Liver (tissue), 9 donors: Measurements from ENCODE around the gene ZNF653. TPM values are rescaled to one million over a fixed set of nuclear protein-coding genes. Genes with fewer than 3 reads are reported as not detected.
"Not testable (repeated sequence)": the region's sequence is repeated elsewhere in the genome, so short reads cannot be mapped to it uniquely, and the experiment has no call there.

Experiments
- DNase-seq: peaks from one replicate; pipeline ENCODE4 v3.0.0-alpha.2; 2017; ENCODE audit warnings: low spot score
- H3K27ac ChIP-seq, 2 donors: one replicate each; pipeline ENCODE4 v1.7.0; 2013; ENCODE audit warnings: inconsistent platforms in 2 of 2, low read length in 2 of 2, control low read depth in 1 of 2, low read depth in 1 of 2, mild to moderate bottlenecking in 1 of 2
- H3K27me3 ChIP-seq, 4 donors: one replicate each; pipeline versions ENCODE4 v1.6.1 to v1.7.0; 2013; ENCODE audit warnings: low read length in 3 of 4, inconsistent platforms in 1 of 4, mild to moderate bottlenecking in 1 of 4, moderate library complexity in 1 of 4; ENCODE audit not compliant: control insufficient read depth in 4 of 4, insufficient read depth in 4 of 4
- H3K36me3 ChIP-seq, 4 donors: one replicate each; pipeline versions ENCODE4 v1.6.1 to v1.7.0; 2013; ENCODE audit warnings: low read length in 3 of 4, mild to moderate bottlenecking in 3 of 4, low read depth in 1 of 4, moderate library complexity in 1 of 4; ENCODE audit not compliant: control insufficient read depth in 4 of 4, insufficient read depth in 3 of 4
- H3K4me1 ChIP-seq, 4 donors: one replicate each; pipeline versions ENCODE4 v1.6.1 to v1.7.0; 2013; ENCODE audit warnings: low read length in 3 of 4, mild to moderate bottlenecking in 3 of 4, moderate library complexity in 1 of 4; ENCODE audit not compliant: control insufficient read depth in 4 of 4, insufficient read depth in 4 of 4
- H3K4me3 ChIP-seq, 3 donors: one replicate each; pipeline versions ENCODE4 v1.6.1 to v1.7.0; 2013; ENCODE audit warnings: low read length in 3 of 3, control low read depth in 1 of 3, low read depth in 1 of 3, mild to moderate bottlenecking in 1 of 3
- H3K9ac ChIP-seq, 2 donors: one replicate each; pipeline ENCODE4 v1.7.0; 2013; ENCODE audit warnings: low read length in 2 of 2, mild to moderate bottlenecking in 2 of 2, moderate library complexity in 2 of 2, control low read depth in 1 of 2, low read depth in 1 of 2
- H3K9me3 ChIP-seq, 4 donors: one replicate each; pipeline versions ENCODE4 v1.6.1 to v1.7.0; 2013; ENCODE audit warnings: low read length in 3 of 4; ENCODE audit not compliant: control insufficient read depth in 4 of 4
- CTCF ChIP-seq: fragments of 150-350 bp; IDR thresholded peaks from 2 replicates; pipeline ENCODE4 v1.5.1; 2017; ENCODE audit warnings: improper control_type of control experiment, low read depth, low read length; ENCODE audit not compliant: missing input control
- FOXA2 ChIP-seq: IDR thresholded peaks from 2 replicates; pipeline ENCODE4 v1.6.1; 2016; ENCODE audit warnings: antibody characterized with exemption
- GABPA ChIP-seq, 2 donors: IDR thresholded peaks in 1 of 2; conservative IDR thresholded peaks in 1 of 2; 2 replicates each; pipeline ENCODE4 v1.6.1; 2016; ENCODE audit warnings: antibody characterized with exemption in 2 of 2, mild to moderate bottlenecking in 1 of 2, moderate library complexity in 1 of 2
- HNF4A ChIP-seq, 2 donors: conservative IDR thresholded peaks; 2 replicates each; pipeline ENCODE4 v1.6.1; 2016; ENCODE audit warnings: antibody characterized with exemption in 2 of 2, mild to moderate bottlenecking in 2 of 2
- HNF4G ChIP-seq: IDR thresholded peaks from 2 replicates; pipeline ENCODE4 v1.6.1; 2016; ENCODE audit warnings: antibody characterized with exemption
- JUND ChIP-seq, 2 donors: IDR thresholded peaks; 2 replicates each; pipeline ENCODE4 v1.6.1; 2016; ENCODE audit warnings: antibody characterized with exemption in 2 of 2
- RAD21 ChIP-seq, 2 donors: IDR thresholded peaks; 2 replicates each; pipeline ENCODE4 v1.6.1; 2016; ENCODE audit warnings: antibody characterized with exemption in 2 of 2, mild to moderate bottlenecking in 2 of 2
- YY1 ChIP-seq: IDR thresholded peaks from 2 replicates; pipeline ENCODE4 v1.6.1; 2016; ENCODE audit warnings: antibody characterized with exemption, mild to moderate bottlenecking
- WGBS: extraction: QIAGEN DNeasy Blood & Tissue Kit; methylation state at CpG from one replicate; pipeline ENCODE4 v1.1.7; 2013; 5-methylcytosine and 5-hydroxymethylcytosine counted together
- polyA plus RNA-seq, 2 donors: library from polyadenylated mRNA; stranded (reverse) in 1 of 2; unstranded in 1 of 2; fragments of 200-250 nt in 1 of 2; fragments of >200 nt in 1 of 2; fragmentation: Nextera tagmentation in 1 of 2; extraction: Ambion mirVana in 1 of 2; gene quantifications; one replicate each; pipeline versions ENCODE4 v1.2.1 to v1.2.3, GENCODE V29; 2013 to 2015
- total RNA-seq, 2 donors: library from RNA; depleted of rRNA; stranded (reverse); fragments of >200 nt; gene quantifications; one replicate each; pipeline ENCODE4 v1.2.3, GENCODE V29; 2014
- donor health status: healthy.
- donor health status: healthy.
- donor health status: healthy.
- donor health status: healthy.
- donor health status: healthy.

The ZNF653 gene
- total and polyA plus RNA-seq, 4 donors: 1.3 to 4.6 (median 3.1) TPM

DNA sequence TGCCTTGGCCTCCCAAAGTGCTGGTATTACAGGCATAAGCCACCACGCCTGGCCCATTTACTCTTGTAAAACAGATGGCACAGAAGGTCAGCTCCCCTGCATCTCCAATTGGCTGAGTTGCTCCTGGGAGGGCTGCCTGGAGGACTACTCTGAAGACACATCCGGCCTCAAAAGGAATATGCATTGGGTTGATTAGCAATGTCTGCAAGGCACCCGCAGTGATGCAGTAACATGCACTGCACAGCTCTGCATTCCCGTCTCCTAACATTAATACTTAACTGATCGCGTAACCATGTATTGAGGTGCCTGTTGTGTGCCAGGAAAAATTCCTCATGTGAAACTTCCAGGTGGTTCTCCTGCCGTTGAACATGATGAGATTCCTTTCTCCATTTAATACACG is 29.8 kb downstream of the ZNF653 start:
- H3K4me1 ChIP-seq: peaks cover 0 to 8% (median 2%) of the 10 kb centered on the region in 4 donors
- no peak for DNase-seq
- H3K27me3 ChIP-seq: no peaks in the 10 kb centered on the region
- H3K9ac ChIP-seq: no peak overlapping the region
- TF ChIP-seq GABPA (IDR thresholded peaks at IDR 0.05 in 1 of 2, conservative IDR thresholded peaks at IDR 0.05 in 1 of 2): no peak
- TF ChIP-seq RAD21 (IDR thresholded peaks at IDR 0.05): no peak
- no peak for TF ChIP-seq YY1
- no peak for TF ChIP-seq CTCF
- TF ChIP-seq HNF4A (conservative IDR thresholded peaks at IDR 0.05): no peak
- no peaks in the 10 kb centered on the region for H3K9me3 ChIP-seq
- H3K4me3 ChIP-seq: no peak overlapping the region
- 82% methylated on average over 8 of the region's 8 CpGs for WGBS
- no peak overlapping the region for H3K27ac ChIP-seq
- no peaks in the 10 kb centered on the region for H3K36me3 ChIP-seq

- H3K4me1 ChIP-seq, H3K36me3 ChIP-seq, H3K9ac ChIP-seq, H3K4me3 ChIP-seq, H3K27ac ChIP-seq, DNase-seq, H3K9me3 ChIP-seq, H3K27me3 ChIP-seq: not testable (repeated sequence)
- 91% methylated on average over 3 of the region's 3 CpGs for WGBS
These were observed 30.3 kb downstream of the ZNF653 start for GRCh38 chr19:11475343-11475742.

GRCh38 chr19:11473725-11474124 is 31.9 kb downstream of the ZNF653 start:
- TF ChIP-seq FOXA2 (no peak), JUND (IDR thresholded peaks at IDR 0.05) (no peak), HNF4G (no peak)
- no peaks in the 10 kb centered on the region for H3K27me3 ChIP-seq

DNA sequence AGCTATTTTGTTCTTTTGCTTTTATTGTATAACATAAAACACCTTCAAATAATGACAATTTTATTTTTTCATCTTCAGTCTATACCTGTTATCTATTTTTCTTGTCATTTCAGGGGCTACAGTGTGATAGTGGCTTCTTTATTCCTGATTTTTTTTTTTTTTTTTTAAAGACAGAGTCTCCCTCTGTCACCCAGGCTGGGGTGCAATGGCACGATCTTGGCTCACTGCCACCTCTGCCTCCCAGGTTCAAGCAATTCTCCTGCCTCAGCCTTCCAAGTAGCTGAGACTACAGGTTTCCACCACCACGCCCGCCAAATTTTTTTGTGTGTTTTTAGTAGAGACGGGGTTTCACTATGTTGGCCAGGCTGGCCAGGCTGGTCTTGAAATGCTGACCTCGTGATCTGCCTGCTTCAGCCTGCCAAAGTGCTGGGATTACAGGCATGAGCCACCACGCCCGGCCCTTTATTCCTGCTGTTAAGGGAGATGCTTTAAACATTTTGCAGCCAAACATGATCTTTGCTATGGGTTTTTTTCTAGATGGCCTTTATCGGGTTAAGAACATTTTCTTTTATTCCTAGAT is 37.3 kb downstream of the ZNF653 start:
- DNase-seq, H3K27me3 ChIP-seq, H3K4me1 ChIP-seq, H3K9me3 ChIP-seq, H3K4me3 ChIP-seq, H3K27ac ChIP-seq, H3K36me3 ChIP-seq, H3K9ac ChIP-seq: not testable (repeated sequence)
- WGBS: 70% methylated on average over 8 of the region's 8 CpGs

More at GRCh38 chr19:11473725-11474124, 31.9 kb downstream of the ZNF653 start:
- H3K9me3 ChIP-seq: no peaks in the 10 kb centered on the region
- DNase-seq: no peak
- 90% methylated on average over 4 of the region's 4 CpGs for WGBS
- no peak overlapping the region for H3K4me3 ChIP-seq
- H3K36me3 ChIP-seq: no peaks in the 10 kb centered on the region
- H3K9ac ChIP-seq: no peak overlapping the region
- no peaks in the 10 kb centered on the region for H3K4me1 ChIP-seq
- no peak overlapping the region for H3K27ac ChIP-seq
